Stimulated activated CD8-positive, alpha-beta memory T cell treated with anti-CD3 and anti-CD28 coated beads, Interleukin-15, amount 100 ng/mL, for 4 hours (primary cell): ENCODE measurements around the gene FOXN3.
"Not testable (repeated sequence)": the region's sequence is repeated elsewhere in the genome, so short reads cannot be mapped to it uniquely, and the experiment has no call there.

Experiments
- DNase-seq, 2 donors: peaks; one replicate each; pipeline ENCODE4 v3.0.0-alpha.2; 2020; ENCODE audit warnings: low read depth in 2 of 2

The FOXN3 gene

DNA sequence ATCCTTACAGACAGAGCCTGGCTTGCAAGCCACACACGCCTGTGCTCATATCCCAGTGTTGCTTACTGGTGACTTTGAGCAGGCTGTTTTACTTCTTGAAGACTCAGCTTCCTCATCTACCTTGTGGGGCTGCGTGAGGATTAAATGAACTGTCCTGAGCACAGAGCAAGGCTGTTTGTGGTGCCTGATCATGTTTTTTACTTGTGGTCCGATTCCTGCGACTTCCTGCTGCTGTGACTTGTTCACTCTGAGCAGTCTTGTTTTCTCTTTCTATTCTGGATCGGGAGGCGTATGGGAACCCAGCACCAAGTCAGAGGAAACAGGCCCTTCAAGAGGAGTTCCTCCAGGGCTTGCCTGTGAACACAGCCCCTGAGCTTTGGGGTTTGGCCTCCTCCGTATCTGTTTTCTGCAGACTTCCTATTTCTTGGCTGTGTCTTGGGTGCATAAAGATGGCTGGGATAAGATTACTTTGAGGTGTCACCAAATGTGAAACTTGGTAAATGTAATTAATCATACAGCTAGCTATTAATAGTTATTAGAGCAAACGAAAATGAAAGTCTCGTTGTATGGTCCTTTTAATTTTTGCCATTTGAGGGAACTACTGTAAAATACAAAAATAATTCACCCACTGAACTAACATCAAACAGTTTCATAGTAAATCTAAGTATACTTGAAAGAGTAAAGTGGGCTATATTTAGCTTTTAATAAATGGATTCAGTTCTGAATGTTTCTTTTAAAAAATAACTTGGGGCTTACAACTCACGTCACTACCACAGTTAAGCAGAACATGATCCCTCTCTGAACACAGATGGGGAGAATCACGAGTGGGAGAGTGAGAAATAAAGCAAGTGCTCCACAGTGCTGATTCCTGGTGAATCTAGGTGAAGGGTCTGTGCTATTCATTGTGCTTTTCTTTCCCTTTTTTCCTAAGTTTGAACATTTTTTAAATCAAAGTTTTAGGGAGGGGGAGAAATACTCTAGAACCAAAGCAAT, 251.5 kb downstream of the FOXN3 start:
- DNase-seq, result no peak

DNA sequence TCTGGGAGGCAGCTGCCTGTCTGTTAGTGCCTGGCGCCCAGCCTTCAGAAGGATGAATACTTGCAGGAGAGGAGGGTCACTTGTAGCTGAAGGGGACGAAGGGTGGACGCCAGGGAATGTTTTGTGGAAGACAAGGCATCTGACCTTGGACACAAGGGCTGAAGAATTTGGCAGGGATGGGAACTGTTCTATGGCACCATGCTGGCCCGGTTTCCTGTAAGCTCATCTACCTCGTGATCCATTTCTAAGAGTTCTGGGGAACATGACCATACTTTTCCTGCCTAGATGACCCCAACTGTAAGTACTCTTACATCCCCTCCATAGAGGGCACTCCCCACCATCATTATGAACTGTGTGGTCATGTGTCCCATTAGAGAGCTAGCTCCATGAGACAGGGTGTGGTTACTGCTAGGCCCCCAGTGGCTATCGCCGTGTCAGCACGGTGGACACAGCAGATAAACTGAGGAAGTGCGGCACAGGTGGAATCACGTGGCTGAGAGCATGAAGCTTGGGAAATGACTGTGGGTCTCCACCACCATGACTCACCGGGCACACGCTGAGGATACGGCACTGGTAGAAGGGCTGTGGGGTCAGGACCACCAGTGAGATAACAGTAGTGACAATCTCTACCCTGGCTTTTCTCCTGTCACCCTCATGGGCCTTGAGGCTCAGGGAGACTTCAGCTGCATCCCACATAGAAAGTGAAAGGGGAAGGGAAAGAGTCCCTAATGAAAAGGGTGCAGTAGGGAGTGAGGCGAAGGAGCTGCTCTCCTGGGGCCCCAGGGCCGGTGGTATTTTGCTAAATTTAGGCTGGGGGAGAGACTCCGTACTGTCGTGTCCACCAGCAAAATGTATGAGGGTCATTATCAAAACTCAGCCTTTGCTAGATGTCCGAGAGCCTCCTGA, 252.6 kb downstream of the FOXN3 start:
- DNase-seq, result no peak

DNA sequence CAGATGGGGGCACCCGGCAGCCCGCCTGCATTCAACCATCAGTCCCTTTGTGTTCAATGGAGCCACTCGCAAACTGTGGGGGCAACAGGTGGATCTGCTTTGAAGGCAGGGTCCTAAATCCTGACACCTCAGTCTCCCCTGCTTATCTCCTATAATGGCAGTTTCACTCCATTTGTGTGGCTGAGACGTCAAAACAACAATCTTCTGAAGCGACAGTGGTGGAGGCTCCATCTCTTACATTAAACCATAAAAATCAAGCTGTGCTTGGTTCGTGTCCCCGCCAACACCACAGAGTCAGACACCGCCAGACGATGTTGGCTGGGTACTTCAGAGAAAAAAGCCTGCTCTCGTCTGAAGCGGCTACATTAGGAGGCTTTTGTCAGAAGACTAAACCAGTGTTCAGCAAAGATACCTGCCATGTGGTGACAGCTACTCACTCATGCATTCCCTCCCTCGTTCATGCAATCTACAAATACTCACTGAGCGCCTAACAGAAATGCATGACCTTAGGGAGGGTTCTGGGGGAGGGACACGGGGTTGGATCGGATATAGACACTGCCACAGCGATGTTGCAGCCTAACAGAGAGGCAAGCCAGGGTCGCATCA, 253.9 kb downstream of the FOXN3 start:
- no peak for DNase-seq

DNA sequence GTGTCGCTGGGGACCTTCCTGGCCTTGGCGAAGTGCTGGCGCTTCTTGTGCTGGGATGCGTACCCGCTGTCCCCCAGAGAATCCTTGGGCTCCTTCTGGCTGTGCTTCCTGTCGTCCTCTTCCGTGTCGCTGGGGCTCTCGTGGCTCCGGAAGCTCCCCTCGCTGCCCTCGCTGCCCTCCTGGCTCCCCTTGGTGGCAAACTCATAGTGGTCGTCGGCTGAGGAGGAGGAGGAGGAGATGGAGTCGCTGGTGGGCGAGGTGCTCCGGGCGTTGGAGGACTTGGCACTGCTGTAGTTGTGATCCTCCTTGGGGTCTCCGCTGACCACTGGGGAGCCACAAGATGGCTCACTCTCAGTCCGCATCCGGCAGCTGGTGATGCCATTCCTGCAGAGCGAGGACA, 254.4 kb downstream of the FOXN3 start:
- no peak for DNase-seq

DNA sequence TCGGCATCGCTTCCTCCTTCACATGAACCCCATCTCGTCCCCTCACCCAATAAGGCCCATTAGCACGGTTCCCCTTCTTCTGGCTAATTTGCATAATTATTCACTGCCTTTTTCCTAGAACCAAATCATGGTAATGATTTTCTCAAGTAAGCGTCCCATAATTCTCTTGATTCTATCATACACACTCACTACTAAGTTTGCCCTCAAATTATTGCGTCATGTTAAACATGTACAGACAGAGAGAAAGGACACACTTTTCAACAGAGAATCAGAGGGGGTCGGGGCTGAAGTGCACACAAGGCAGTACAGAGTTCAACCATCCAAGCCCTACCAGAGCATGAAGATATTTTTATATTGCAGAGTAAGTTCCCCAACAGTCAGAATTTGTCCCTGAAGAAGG, 256.6 kb downstream of the FOXN3 start:
- DNase-seq, result no peak

DNA sequence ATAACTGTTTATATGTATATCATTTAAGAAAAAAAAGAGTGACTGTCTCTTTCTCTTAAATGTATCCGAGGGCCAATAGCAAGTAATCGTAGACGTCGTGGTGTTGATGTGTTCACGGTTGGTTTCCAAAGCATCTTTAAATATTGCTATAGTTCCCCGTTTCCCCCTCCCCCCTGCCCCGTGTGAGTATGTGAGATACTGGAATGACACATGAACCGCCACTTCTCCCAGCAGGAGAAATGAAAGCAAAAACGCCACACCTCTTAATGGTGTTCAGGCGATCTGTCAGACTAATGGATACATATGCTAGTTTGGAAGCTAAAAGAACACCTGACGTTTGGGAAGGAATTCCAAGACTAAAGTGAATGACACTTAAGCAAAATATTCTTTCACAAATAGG, 258.3 kb downstream of the FOXN3 start:
- no peak for DNase-seq

DNA sequence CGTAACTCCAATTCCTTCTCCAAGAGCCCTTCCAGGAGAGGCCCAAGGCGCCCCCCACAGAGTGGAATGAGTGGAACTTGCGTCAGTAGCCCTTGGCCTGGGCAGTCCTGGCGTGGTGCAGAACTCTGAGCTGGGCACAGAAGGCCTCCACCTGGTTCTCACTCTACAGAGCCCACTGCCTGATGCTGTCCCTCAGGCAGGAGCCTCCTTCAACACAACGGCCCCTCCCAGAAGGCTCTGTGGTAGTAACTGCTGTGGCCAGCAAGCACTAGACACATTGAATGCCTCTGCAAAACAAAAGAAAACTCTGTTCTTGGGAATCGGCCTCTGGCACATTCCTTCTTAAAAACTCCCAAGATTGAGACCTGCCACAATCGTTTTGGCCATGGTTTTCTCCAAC, 258.9 kb downstream of the FOXN3 start:
- DNase-seq, result not testable (repeated sequence)

DNA sequence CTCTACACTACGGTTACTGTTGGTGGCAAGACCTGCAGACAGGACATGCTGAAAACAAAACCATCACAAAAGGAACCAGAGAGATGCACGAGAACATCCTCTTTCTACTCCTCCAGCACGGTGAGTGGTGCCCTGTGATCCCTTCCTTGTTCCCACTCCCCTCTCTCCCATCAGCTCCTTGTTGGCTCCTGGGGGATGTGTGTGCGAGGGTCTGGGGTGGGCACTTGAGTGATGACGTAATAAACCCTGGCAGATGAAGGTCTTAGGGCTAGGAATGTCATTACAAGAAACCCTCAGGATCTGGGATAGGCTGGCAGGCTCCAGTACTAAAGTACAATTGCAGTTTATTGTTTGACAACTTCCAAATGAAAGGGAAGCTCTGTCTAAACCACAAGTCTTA, 261.5 kb downstream of the FOXN3 start:
- no peak for DNase-seq

DNA sequence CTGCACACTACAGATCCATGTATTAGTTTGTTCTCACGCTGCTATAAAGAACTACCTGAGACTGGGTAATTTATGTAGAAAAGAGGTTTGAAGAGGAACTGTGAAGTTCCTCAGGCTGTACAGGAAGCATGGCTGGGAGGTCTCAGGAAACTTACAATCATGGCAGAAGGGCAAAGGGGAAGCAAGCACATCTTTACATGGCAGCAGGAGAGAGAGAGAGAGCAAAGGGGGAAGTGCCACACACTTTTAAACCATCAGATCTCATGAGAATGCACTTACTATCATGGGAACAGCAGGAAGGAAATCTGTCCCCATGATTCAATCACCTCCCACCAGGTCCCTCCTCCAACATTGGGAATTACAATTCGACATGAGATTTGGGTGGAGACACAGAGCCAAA, 265.3 kb downstream of the FOXN3 start:
- not testable (repeated sequence) for DNase-seq

DNA sequence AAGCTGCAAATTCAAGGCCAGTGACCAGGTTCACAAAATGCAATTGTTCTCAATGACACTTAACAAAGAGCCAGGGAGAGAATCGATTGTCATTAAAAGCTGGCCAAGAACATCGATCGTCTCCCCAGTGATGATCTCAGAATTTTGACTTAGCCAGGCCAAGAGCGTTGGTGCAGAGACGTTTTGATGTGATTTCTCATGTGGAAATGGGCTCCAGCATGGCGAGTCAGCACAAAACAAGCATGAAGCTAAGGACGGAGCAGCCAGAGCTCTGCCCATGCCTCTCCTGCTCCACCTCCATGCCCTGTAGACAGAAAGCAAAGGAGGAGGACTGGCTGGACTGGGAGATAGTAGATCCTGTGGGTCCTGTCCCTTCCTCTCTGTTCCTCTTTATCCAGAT, 270.8 kb downstream of the FOXN3 start:
- DNase-seq, result no peak

DNA sequence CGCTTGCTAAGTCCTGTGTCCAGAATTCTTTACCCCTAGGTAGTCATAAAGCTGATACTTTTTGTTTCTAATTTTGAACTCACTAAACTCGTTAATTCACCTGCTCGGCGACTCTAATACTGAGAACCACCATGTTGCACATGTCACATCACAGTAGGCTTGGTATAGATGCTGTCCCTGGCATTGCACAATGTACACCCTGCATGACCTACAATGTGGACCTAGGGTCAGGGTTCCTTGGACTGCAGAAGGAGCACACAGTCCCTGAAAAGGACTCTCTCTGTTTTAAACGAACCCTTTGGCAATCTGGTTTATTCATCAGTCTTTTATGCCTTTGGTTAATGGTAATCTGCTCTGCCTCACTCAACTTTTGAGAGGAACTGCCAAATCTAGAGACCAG, 272.4 kb downstream of the FOXN3 start:
- DNase-seq, result no peak

DNA sequence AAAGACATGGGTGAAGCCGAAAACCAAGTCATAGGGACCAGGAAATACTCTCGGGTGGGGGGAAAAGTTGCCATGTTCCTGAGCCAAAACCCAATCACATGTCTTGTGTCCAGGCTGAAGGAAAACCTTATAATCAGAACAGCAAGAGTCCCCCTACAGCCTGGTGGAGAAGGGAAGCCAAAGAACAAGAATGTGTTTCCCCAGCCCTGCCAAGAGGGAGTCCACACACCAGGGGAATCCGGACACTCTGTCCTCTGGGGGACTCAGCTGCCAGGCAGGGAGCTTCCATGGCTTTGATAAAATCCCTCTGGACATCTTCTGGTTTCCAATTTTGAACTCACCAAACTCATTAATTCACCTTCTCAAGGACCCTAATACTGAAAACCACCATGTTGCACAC, 273.0 kb downstream of the FOXN3 start:
- no peak for DNase-seq

DNA sequence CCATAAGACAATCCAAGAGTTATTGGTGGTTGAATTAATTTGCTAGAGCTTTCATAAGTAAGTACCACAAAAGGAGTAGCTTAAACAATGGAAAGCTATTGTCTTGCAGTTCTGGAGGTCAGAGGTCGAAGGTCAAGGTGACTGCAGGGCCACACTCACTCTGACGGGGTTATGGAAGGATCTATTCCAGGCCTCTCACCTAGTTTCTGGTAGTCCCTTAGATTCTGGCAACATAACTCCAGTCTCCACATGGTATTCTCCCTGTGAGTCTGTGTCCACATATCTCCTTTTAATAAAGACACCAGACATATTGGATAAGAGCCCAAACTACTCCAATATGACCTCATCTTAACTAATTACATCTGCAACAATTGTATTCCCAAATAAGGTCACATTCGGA, 273.4 kb downstream of the FOXN3 start:
- no peak for DNase-seq

DNA sequence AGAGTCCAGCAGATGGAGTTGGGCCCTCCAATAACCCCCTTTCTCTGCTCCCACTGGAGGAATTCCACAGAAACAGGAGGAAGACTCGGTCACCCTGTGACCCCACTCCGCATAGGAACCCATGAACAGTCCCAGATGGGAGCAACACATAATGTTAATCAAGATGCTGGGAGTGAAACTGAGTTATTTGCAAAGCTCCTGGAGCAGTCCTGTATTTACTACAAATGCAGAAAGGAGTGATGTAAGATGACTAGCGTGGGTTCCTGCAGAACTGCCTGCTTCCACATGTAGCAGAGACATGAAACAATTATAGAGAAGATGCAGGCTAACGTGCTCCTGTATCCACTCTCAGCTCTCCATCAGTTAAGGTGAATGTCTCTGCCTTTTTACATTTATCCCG, 274.7 kb downstream of the FOXN3 start:
- DNase-seq, result no peak

DNA sequence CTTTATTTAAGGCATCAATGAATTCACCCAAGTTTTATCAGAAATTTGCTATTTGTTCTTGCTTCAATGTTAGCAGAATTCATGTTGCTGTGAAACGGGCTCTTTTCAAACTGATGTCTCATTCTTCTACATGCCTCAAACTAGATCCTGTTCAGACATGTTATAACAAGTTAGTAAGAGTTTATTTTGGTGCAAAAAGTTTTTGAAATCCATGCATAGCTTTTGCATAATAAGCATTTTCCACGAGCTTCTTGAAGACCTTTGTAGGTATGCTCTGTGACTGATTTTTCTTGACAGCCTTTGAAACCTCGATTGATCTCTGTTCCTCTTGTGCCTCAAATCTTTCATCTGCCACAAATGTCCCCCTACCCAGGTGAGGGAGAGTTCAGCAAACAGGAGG, 275.2 kb downstream of the FOXN3 start:
- no peak for DNase-seq

DNA sequence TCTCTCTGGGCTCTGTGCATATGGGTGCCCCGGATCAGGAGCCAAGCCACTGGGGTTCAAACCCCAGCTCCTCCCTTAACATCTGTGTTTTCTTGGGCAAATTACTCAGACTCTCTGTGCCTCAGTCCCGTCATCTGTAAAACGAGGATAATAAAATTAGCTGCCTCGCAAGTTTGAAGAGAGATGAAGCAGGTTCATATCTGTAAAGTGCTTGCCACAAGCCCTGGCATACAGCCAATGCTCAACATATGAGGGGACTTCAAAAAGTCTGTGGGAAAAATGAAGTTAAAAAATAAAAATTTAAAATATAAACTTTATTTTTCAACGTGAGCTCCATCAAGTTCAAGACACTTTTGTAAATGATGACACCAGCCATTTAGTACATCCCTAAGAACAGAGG, 276.7 kb downstream of the FOXN3 start:
- DNase-seq, result no peak

DNA sequence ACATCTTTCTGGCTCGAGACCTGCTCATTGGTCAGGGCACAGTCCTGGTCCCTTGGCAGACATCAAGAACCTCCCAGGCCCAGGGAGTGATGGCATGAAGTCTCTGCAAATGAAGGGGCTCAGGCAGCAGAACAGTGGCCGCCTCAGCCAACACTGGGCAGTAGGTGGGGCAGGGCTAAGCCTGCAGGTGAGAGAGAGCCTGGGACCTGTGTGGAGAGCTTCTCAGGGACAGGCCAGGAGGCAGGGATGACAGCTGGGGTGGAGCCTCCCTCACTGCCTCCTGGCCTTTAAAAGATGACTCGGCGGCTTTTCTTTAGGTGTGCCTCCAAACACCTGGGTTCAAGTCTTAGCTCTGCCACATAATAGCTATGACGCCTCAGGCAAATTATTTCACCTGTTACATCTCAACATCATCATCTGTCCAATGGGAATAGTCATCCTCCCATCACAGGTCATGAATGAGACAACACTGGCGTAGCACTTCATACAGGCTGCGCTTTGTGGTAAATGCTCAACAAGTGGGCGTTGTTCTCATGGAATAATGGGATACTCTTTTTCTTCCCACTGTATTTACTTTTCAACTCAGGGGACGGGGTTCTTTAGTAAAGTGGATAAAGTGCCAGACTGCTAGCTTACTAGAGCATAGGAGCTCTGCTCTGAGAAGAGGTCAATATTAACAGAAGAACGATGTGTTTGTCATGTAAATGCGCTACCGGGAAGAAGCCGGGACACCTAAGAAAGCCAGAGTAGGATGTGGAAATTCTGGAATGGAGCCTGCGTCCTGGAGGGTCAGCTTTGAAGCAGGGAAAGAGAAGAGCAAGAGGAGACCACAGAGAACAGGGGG, 277.4 kb downstream of the FOXN3 start:
- DNase-seq, result no peak

DNA sequence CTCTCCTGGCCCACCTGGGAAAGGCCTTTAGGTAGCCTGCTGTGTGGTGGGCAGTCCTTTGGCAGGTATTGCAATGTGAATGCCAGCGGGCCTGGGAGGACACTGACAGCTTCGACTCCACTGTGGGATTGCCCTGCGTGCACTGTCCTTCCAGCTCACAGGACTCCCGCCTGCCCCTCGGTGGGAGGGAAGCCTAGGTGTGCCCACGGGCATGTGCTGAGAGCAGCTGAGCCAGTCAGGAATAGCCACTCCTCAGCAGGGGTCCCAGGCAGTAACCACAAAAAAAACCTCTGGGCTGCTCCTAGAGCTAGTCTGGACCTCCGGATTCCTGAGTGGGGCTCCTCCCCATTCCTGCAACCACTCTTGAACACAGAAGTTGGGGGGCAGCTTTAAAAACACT, 278.2 kb downstream of the FOXN3 start:
- DNase-seq, result no peak

DNA sequence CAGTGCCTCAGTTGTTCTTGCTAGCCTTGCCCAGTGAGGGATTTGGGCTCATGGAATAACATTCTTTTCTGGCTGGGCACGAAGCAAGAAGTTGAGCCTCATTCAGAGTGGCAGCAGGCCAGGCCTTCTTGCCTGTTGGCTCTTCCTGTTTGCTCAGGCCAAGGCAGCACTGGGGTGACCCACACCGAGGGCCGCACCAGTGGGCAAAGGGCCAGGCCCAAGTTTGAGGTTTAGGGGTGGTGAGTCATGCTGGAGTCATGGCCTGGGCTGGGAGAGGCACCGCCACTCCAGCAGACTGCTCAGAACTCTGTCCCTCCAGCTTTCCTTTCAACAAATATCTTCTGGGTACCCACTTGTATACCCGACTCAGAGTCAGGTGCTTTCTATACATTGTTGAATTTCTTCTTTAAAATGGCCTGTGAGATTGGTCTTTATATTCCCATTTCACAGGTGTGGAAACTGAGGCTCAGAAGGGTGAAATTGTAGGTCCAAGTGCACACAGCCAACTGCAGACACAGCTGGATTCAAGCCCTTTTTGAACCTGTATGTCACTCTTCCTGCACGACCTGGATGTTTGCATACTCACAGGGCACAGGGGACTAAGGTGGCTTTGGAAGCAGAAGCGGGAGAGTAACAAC, 279.4 kb downstream of the FOXN3 start:
- no peak for DNase-seq

DNA sequence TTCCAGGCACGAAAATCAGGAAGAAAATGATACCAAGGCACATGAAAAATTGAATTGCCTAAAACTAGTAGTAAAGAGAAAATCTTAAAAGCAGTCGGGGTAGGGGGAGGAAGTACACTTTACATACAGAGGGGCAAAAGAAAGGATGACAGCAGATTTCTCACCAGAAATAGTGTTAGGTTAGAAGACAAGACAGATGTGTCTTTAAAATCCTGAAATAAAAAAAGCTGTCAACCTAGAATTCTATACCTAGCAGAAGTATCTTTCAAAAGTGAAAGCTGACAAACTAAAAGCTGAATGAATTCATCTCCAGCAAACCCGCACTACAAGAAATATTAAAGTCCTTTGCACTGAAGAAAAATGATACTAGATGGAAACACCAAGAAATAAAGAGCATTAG, 280.4 kb downstream of the FOXN3 start:
- no peak for DNase-seq

DNA sequence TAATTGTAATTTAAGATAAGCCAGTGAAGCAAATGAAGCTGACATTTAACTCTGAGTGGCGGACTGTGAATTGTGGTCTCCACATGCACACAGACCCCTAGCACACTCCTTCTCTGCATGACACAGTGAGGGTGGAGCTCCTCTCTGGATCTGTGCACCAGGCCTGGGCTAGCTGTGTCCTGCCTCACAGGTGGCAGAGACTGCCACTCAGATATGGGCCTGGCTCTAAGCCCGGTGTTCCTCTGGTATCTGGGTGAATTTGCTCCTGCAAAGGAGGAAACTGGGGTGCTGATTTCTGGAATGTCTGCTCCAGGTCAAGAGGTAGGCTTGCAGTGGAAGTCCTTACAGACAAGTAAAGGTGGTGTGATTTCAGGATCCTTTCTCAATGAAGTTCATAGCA, 282.4 kb downstream of the FOXN3 start:
- no peak for DNase-seq
